Measurements from ENCODE around the gene ZNF488. TPM values are rescaled to one million over a fixed set of nuclear protein-coding genes. Genes with fewer than 3 reads are reported as not detected.
A peak's percentile ranks its signal among the peaks of the same experiment; 100 is the strongest.

The ZNF488 gene
- total RNA-seq (2022): 5.6 and 8.7 TPM in 2 replicates
- Bru-seq, nascent RNA: percentile 61 among the genes with signal in this experiment
- BruChase-seq, experiment 1, labeled RNA remaining after a 2-hour chase: percentile 59 among the genes with signal in this experiment
- percentile 50 among the genes with signal in this experiment for BruChase-seq, experiment 2, labeled RNA remaining after a 6-hour chase
- long read RNA-seq, partial matches to known transcripts: 3 of 8 reads
- long read RNA-seq, other reads (novel, unspliced or antisense): 1 of 8 reads

GRCh38 chr10:47384148-47384921, at the start of gene ZNF488:
ZNF488 (minus strand) TSS chr10:47384293; CDS start chr10:47368829, 15,464 bp downstream.
- H3K27me3 Mint-ChIP-seq (ENCODE audit: insufficient read depth, unreplicated experiment): peaks cover 8% of the 10 kb centered on the region
- peak within 1 kb of the TSS; percentile 54 for H3K27ac Mint-ChIP-seq (ENCODE audit: unreplicated experiment)
- peaks cover 4% of the 10 kb centered on the region for H3K36me3 Mint-ChIP-seq (ENCODE audit: insufficient read depth, unreplicated experiment)
- peaks cover 4% of the 10 kb centered on the region; the same call in 1 of the 2 replicates for H3K9me3 ChIP-seq
- peak within 1 kb of the TSS; percentile 80 for H3K4me3 Mint-ChIP-seq (ENCODE audit: unreplicated experiment)
- H3K9me3 Mint-ChIP-seq (ENCODE audit: unreplicated experiment): peaks cover 15% of the 10 kb centered on the region
- peaks cover 41% of the 10 kb centered on the region for H3K4me1 ChIP-seq
- H3K27me3 ChIP-seq (replicated peaks; ENCODE audit: control insufficient read depth, insufficient read depth, low read length): no peaks in the 10 kb centered on the region
- intact Hi-C loops (cut with micrococcal nuclease; ENCODE audit: unreplicated experiment): loop anchor here (1.0 to 2.0 kb wide), 2 partner anchors 12 to 18 kb away; no protein-coding TSS in a partner anchor
- no TSS peak for BruUV-seq (replicated peaks)
- POLR2A ChIA-PET: interaction anchor here (0.6 to 1.5 kb wide), 6 partner anchors 11 to 23 kb away, joined by 3 to 10 read pairs (median 5); no protein-coding TSS in a partner anchor
- TF ChIP-seq, protein P1, sequence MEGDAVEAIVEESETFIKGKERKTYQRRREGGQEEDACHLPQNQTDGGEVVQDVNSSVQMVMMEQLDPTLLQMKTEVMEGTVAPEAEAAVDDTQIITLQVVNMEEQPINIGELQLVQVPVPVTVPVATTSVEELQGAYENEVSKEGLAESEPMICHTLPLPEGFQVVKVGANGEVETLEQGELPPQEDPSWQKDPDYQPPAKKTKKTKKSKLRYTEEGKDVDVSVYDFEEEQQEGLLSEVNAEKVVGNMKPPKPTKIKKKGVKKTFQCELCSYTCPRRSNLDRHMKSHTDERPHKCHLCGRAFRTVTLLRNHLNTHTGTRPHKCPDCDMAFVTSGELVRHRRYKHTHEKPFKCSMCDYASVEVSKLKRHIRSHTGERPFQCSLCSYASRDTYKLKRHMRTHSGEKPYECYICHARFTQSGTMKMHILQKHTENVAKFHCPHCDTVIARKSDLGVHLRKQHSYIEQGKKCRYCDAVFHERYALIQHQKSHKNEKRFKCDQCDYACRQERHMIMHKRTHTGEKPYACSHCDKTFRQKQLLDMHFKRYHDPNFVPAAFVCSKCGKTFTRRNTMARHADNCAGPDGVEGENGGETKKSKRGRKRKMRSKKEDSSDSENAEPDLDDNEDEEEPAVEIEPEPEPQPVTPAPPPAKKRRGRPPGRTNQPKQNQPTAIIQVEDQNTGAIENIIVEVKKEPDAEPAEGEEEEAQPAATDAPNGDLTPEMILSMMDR (IDR thresholded peaks at IDR 0.05; ENCODE audit: insufficient read depth in 1 of 2, low read depth in 1 of 2, low read length in 1 of 2, severe bottlenecking in 1 of 2, unreplicated experiment in 1 of 2): no peak
- H3K36me3 ChIP-seq (ENCODE audit: control insufficient read depth, insufficient read depth, low read length): peaks cover 1% of the 10 kb centered on the region; the same call in 1 of the 2 replicates
- peaks cover 41% of the 10 kb centered on the region for H3K4me1 Mint-ChIP-seq (ENCODE audit: low read depth, unreplicated experiment)
- CTCF ChIA-PET: interaction anchor here (0.6 to 2.3 kb wide), 12 partner anchors 12 to 1748 kb away, joined by 3 to 13 read pairs (median 4); no protein-coding TSS in a partner anchor
- DNase-seq: peak; percentile 91 to 96
- H3K4me3 ChIP-seq (ENCODE audit: low read depth, low read length): peak within 1 kb of the TSS; percentile 77

DNA sequence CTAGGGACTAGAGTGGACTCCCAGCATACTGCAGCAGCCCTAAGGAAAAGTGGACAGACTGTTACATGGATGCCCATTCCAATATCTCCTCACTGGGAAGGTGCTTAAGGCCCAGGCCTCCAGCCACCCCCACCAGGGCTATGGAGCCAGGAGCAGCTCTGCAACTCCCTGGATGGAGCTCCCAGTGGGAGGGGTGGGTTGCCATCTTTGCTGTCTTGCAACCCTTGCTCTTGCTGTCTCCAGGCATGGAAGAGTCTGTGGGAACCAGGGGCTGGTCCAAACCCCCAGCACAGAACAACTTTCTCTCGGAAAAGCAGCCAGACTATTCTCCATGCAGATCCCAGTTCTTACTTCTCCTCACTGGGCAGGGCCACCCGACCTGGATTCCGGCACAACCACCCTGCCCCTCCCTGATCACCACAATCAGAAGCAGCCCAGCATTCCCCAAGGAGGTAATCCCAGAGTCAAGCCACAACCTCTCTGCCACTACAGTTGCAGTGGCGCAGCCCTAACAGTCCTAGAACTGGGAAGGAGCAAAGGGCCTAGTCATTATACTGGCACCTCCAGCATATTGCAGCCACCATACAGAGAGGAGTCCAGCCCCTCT, 41.8 kb upstream of the ZNF488 start:
- intact Hi-C loops (cut with micrococcal nuclease; ENCODE audit: unreplicated experiment): no loop called here
- Histone ChIP-seq H3K9me3 (no peaks in the 10 kb centered on the region), H3K27me3 (replicated peaks; ENCODE audit: control insufficient read depth, insufficient read depth, low read length) (no peaks in the 10 kb centered on the region), H3K36me3 (ENCODE audit: control insufficient read depth, insufficient read depth, low read length) (no peaks in the 10 kb centered on the region), H3K4me1 (peaks cover 9% of the 10 kb centered on the region), H3K4me3 (ENCODE audit: low read depth, low read length) (no peak overlapping the region)
- peaks cover 12% of the 10 kb centered on the region for H3K9me3 Mint-ChIP-seq (ENCODE audit: unreplicated experiment)
- no peak for DNase-seq
- no peaks in the 10 kb centered on the region for H3K36me3 Mint-ChIP-seq (ENCODE audit: insufficient read depth, unreplicated experiment)
- POLR2A ChIA-PET: no interaction called here
- H3K27me3 Mint-ChIP-seq (ENCODE audit: insufficient read depth, unreplicated experiment): no peaks in the 10 kb centered on the region
- CTCF ChIA-PET: no interaction called here
- peaks cover 18% of the 10 kb centered on the region for H3K4me1 Mint-ChIP-seq (ENCODE audit: low read depth, unreplicated experiment)
- TF ChIP-seq, protein P1 (IDR thresholded peaks at IDR 0.05; ENCODE audit: insufficient read depth in 1 of 2, low read depth in 1 of 2, low read length in 1 of 2, severe bottlenecking in 1 of 2, unreplicated experiment in 1 of 2): no peak
- H3K27ac Mint-ChIP-seq (ENCODE audit: unreplicated experiment): no peak overlapping the region
- BruUV-seq (replicated peaks): no TSS peak
- no peak overlapping the region for H3K4me3 Mint-ChIP-seq (ENCODE audit: unreplicated experiment)

- Histone ChIP-seq H3K4me1 (peaks cover 7% of the 10 kb centered on the region), H3K9me3 (no peaks in the 10 kb centered on the region), H3K27me3 (replicated peaks; ENCODE audit: control insufficient read depth, insufficient read depth, low read length) (no peaks in the 10 kb centered on the region), H3K4me3 (ENCODE audit: low read depth, low read length) (no peak overlapping the region), H3K36me3 (ENCODE audit: control insufficient read depth, insufficient read depth, low read length) (no peaks in the 10 kb centered on the region)
- intact Hi-C loops (cut with micrococcal nuclease; ENCODE audit: unreplicated experiment): no loop called here
- no peaks in the 10 kb centered on the region for H3K36me3 Mint-ChIP-seq (ENCODE audit: insufficient read depth, unreplicated experiment)
- H3K4me3 Mint-ChIP-seq (ENCODE audit: unreplicated experiment): no peak overlapping the region
- DNase-seq: no peak
- ChIA-PET CTCF (no interaction called here), POLR2A (no interaction called here)
- TF ChIP-seq, protein P1 (IDR thresholded peaks at IDR 0.05; ENCODE audit: insufficient read depth in 1 of 2, low read depth in 1 of 2, low read length in 1 of 2, severe bottlenecking in 1 of 2, unreplicated experiment in 1 of 2): no peak
- no peaks in the 10 kb centered on the region for H3K27me3 Mint-ChIP-seq (ENCODE audit: insufficient read depth, unreplicated experiment)
- H3K9me3 Mint-ChIP-seq (ENCODE audit: unreplicated experiment): peaks cover 12% of the 10 kb centered on the region
- H3K4me1 Mint-ChIP-seq (ENCODE audit: low read depth, unreplicated experiment): peaks cover 16% of the 10 kb centered on the region
- BruUV-seq (replicated peaks): no TSS peak
- no peak overlapping the region for H3K27ac Mint-ChIP-seq (ENCODE audit: unreplicated experiment)
Measured at GRCh38 chr10:47424231-47424630, 40.1 kb upstream of the ZNF488 start.

Measured in Caco-2 (cell line).